ENCODE measurements around the gene ZRSR2.

The ZRSR2 gene

DNA sequence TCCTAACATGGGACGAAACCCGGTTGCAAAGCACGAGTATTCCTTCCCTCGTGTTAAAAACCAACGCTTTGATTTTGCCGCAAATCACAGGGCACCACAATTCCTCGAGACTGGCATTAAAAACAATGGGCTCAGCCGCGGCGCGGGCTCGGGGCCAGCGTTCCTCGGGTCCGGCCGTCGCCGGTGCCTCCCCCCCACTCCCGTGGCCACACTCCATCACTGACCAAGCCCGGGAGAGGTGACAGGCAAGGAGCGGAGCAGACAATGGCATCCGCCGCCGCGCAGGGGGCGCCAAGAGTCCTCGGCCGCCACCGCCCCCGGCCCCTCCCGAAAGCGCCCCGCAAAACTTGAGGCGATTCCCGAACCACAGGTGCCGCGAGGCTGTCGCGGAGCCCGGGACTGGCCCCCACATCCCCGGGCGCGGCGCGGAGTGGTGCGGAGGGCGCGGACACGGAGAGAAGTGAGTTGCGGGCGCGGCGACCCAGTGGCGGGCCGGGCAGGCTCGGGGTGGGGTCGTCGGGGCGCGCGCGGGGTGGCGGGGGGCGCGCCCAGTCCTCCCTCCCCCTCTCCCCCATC is 63.9 kb downstream of the ZRSR2 start:
- peak; percentile 10 to 19 for DNase-seq (ENCODE audit: low read depth in 2 of 2)

DNA sequence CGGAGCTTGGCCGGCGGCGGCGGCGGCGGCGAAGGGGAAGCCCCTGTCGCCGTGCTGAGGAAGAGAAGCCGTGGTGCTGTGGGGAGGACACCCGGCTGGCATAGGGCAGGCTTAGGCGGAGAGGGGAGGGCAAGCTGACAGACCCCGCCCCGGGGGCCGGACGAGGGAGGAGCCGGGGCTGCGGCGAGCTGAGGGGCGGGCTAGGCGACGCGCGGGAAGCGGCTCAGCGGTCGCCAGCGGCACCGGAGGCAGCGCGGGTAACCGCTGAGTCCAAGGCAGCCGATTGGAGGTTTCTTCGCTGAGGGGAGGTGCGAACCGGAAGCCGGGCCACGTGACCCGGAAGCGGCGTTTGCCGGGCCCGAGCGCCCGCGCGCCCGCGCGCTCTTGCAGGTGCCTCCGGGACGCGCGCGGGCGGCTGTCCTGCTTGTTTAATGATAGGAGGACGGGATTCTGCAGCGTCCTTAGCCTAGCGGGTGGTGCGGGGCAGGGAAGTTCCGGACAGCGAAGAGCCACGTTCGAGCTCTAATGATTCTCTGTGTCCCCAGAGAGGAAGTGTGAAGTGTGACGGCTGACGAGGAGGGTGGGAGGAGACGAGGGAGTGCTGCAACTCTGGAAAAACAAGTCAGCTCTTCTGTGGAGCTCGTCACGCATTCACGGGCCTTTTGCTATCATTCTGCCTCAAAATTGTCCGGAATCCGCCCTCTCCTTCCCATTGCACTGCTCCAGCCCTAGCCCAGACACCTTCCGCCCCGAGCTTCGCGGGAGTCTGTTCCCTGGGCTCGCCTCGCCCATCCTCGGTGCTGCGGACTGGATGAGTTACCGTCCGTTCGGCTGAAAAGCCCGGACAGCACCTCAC is 64.7 kb downstream of the ZRSR2 start, which contains the start of gene AP1S2:
TSS of gene AP1S2 (minus strand) at position 102 of the 856 bp plus-strand sequence. CDS start 2,289 bp downstream, outside the sequence.
- peak; percentile 71 to 95 for DNase-seq (ENCODE audit: low read depth in 2 of 2)

DNA sequence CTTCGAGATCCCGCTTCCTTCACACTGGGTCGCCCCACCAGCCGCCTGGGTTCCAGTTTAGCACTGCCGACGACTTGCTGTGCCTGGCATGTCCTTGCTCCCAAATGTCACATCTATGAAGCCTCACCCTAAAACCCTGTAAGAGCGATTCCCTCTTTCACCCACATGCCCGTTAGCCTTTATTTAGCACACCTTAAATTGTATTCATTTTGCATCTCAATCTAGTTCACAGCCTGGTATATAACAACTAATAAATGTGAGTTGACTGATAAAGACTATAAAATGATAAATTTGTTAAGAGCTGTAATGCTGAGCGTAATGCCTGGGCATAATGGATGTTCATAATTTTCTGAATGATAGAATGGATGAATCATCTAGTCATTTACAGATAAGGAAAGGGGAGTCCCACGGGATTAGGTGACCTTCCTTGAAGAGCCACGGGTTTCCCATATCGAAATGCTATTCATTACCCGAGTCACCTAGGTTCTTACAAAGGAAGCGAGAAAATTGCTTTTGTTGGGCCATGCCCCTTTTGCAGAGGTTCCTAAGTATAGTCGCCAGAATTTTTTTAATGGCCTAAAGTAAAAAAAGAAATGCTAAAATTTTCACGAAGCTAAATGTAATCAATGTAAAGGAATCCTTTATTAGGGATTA is 65.4 kb downstream of the ZRSR2 start:
- no peak for DNase-seq (ENCODE audit: low read depth in 2 of 2)

DNA sequence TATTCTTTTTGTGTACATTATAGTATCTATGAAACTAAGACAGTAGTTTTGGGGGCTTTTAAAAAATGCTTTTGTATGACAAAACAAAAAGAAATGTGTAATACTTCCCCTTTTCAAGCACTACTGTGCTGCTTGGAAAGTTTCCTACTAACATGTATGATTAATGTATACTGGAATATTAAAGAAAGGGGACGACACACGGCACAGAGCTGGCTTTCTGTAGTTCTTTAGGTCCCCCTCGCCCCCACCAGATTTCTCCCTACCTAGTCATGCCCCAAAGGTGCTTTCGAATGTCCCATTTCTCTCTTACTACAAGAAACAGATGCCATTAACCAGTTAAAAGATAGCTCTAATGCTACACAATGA is 65.9 kb downstream of the ZRSR2 start:
- DNase-seq (ENCODE audit: low read depth in 2 of 2), result no peak

DNA sequence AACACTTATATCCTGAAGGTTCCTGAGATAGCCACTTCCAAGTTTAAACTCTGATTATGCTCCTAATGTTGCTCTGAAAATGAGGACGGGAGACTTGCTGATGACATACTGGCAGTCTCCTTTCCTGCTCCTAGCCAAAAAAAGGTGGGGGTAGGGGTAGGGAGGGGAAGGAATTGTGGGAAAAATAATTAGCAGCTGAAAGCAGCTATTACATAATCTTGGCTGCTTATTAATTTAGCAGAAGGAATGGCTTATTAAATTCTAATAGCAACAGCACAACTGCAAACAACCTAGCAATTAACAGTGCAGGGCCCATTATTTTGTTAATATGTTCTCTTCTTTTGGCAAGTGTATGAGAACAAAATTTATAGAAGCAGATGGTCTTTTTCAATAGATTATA is 66.4 kb downstream of the ZRSR2 start:
- no peak for DNase-seq (ENCODE audit: low read depth in 2 of 2)

DNA sequence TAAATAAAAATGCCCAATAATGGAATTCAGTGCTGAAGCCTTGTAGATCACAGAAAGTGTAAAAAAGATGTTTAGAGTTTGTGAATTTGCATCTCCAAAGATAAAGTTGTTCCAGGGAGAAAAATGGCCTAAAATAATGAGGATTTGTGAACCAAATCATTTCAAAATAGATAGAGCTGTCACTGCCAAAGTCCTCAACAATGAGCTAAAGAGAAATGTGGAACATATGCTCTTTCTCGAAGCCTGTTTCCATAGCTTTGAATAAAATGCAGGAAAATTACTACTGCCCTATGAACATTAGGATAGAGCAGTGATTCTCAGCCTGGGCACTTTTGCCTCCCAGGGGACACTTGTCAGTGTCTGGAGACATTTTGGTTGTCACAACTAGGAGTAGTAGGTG is 67.8 kb downstream of the ZRSR2 start:
- no peak for DNase-seq (ENCODE audit: low read depth in 2 of 2)

DNA sequence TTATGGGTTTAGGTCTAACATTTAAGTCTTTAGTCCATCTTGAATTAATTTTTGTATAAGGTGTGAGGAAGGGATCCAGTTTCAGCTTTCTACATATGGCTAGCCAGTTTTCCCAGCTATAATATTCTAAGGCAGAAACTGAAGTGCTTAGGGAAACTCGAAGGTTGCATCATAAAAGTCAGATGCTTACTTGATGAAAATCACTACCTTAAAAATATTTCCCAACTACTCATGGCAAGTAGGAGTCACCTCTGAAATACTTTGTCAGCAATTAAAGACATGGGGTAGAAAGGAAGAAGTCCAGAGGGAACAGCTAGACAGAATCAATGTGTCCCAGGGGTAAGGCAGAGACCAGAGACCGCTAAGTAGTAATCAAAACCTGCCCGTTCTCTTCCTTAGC is 70.6 kb downstream of the ZRSR2 start:
- DNase-seq (ENCODE audit: low read depth in 2 of 2), result no peak

DNA sequence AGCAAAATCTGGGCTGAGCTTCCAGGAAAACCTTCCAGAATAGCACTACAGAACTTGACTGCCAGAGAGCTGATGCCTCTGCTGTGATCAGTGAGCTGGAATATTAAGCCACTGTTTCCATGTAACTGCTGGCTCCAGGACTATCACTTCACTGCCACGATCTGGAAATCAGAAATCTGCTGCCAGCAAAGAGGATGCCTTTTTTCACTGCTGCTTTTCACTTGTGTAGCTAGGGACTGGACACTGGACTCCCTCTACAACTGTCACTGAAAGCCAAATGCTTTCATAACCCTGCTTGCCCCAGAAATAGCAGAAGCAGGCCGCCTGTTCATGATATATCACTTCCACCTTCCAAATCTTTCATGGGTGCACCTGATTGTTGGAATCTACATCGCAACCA is 73.7 kb downstream of the ZRSR2 start:
- no peak for DNase-seq (ENCODE audit: low read depth in 2 of 2)

DNA sequence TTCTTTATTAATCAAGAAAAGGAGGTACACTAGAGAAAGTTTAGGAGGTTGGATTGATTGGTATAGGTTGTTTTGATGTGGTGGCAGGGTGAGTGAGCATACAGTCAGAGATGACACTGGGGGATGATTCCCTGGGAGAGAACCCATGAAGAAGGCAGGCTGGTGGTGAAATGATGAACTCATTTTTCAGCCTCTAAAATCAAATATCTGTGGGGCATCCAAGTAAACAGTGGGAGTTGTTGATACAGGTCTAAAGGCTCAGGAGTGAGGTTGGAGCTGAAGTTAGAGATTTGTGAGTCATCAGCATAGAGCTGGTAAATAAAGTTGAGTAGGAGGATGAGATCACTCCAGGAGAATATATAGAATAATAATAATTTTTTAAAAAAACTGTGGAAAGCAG is 74.3 kb downstream of the ZRSR2 start:
- no peak for DNase-seq (ENCODE audit: low read depth in 2 of 2)

DNA sequence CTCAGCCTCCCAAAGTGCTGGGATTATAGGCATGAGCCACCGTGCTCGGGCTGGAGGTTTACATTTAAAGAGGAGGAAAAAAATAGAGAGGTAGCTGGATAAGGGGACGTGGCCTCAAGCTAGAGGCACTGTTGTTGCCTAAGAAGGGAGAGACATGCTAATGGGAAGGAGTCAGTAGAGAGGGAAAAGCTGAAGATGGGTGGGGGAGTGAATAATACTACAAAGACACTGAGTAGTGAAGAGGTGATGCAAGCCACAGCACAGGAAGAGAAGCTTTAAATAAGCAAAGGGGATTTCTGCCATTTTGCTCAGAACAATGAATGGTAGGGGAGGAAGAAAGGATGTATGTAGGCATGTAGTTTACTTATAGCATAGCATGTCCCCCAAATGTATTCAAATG is 75.9 kb downstream of the ZRSR2 start:
- no peak for DNase-seq (ENCODE audit: low read depth in 2 of 2)

DNA sequence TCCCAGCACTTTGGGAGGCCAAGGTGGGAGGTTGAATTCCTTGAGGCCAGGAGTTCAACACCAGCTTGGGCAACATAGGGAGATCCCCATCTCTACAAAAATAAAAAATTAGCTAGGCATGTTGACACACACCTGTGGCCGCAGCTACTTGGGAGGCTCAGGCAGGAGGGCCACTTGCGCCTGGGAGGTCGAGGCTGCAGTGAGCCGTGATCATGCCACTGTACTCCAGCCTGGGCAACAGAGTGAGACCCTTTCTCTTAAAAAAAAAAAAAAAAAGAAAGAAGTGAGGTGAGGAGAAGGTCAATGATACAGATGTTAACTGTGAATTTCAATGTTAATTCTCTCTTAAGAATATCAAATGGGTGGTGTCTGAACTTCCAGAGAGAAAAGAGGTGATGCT is 79.4 kb downstream of the ZRSR2 start:
- no peak for DNase-seq (ENCODE audit: low read depth in 2 of 2)

DNA sequence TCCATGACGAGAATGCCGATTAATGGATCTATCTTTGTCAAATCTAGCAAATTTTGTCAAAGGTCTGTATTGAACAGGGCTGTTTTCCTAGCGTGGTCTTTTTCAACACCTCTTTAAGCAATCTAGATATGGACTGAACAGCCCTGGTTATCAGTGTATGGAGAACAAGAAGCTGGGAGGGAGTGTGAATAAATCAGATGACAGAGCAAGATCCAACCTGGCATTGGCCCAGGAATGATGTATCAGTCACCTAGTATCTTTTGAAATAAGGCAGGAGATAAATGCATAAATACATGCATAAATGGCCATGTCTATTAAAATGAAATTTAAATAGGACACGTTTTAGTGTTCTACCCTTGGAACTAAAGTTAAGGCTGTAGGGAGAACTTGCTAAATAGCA is 80.0 kb downstream of the ZRSR2 start:
- no peak for DNase-seq (ENCODE audit: low read depth in 2 of 2)

All from activated CD4-positive, alpha-beta T cell treated with anti-CD3 and anti-CD28 coated beads for 24 hours (primary cell).